Stimulated activated CD8-positive, alpha-beta memory T cell treated with anti-CD3 and anti-CD28 coated beads, Interleukin-2, amount 100 ng/mL, for 1 hour (primary cell): ENCODE data around the gene CACNA2D3.
"Not testable (repeated sequence)": the region's sequence is repeated elsewhere in the genome, so short reads cannot be mapped to it uniquely, and the experiment has no call there.

ENCODE experiments used
- DNase-seq, 2 donors: peaks; one replicate each; pipeline ENCODE4 v3.0.0-alpha.2; 2020; ENCODE audit warnings: low read depth in 2 of 2

CACNA2D3 gene

DNA sequence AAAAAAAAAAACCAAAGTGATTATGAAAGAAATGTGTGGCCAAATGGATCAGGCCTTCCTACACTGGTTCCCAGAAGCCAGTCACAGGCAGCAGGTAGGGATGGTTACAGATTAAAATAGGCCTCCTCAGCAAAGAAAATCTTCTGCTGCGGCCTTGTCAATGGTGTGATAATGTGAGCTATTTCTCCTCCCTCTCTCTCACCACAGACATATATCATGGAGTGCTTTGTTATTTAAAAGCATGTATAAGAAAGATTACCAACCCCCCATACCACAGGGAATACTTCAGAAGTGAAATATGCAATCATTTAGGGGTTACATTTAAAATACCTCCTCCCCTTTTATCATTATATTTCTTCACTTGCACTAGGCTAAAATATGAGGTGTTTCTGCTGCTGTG is 837.7 kb downstream of the CACNA2D3 start:
- DNase-seq: no peak

DNA sequence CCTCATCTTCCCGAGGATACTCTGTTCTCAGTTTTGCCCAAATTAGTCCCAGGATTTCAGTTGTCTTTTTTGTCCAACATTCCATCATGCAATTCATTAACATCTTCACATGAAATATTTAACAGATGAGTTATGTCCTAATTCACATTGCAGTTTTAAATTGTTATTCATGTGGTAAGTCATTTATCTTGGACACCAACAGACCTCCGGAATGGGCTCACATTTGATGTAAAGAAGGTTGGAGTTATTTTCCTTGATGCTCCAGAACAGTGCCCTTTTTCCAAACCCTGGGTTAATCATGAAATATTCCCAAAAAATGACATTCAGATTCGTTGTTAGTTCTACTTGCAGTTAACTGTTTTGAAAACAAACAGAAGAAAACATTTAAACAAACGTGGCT is 838.3 kb downstream of the CACNA2D3 start:
- no peak for DNase-seq

DNA sequence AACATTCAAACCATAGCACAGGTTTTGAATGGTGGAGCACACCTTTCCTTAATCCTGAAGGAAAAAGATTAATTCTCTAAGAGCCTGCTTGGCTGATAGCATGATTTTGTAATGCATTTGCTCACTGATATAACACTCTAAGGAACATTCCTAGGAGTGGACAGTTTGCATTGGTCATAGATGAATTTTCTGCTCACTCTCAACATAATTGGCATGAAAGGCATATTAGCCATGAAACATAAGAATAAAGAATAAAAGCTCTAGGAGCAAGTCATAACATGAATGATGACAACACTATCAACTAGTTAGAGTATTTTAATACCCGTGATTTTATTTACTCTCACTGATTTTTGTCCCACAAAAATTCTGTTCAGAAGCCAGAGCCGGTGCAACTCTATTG is 839.8 kb downstream of the CACNA2D3 start:
- DNase-seq: no peak

DNA sequence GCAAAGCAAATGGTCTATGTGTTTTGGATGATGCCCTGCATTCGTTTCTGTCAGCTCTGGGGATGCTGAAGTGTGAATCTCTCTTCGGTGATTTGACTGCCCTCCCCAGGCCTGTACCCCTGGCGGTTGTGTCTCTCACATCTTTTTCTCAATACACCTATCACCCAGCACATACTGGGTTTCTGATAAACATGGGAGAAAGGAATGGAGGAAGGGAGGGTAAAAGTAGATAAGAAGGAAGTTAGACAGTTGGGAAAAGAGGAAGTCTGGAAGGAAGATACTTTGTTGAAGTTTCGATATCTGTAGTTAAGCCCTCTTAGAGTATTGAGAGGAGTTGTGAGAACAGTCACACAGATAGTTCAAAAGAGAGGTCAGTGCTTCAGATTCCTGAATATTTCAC is 841.3 kb downstream of the CACNA2D3 start:
- no peak for DNase-seq

DNA sequence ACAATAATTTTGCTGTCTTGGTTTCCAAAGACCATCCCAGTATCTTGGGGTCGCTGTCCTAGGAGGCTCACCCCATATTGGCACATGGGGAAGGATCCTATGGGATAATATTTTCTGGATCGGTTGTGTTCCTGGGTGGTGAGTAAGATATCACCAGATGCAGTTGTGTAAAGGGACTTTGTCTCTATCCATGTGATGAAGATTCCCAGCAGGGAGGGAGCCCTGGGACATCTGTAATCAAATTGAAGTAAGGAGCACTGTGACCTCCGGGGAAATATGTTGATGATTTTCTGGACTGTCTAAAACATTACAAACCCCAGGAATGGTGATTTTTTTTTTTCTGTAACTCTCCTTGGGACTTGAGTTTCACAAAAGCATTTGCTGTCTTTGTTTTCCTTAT is 841.7 kb downstream of the CACNA2D3 start:
- no peak for DNase-seq

DNA sequence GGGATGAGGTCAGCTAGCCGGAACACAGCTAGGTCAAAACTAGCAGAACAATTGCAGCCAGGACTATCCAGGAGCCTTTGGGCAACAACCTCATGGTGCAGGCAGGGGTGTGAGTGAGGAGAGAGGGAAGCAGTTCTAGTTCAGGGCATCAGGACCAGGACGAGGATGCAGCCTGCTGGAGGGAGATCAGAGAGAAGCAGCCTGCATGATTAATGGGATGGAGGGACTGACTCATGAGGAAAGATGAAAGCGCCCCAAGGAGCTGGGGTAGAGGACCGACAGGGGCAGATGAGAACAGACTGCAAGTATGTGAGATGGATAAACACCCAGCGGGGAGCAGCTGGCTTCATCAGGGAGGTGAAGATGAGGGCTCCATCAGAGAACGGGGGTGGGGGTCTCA is 843.4 kb downstream of the CACNA2D3 start:
- DNase-seq: no peak

DNA sequence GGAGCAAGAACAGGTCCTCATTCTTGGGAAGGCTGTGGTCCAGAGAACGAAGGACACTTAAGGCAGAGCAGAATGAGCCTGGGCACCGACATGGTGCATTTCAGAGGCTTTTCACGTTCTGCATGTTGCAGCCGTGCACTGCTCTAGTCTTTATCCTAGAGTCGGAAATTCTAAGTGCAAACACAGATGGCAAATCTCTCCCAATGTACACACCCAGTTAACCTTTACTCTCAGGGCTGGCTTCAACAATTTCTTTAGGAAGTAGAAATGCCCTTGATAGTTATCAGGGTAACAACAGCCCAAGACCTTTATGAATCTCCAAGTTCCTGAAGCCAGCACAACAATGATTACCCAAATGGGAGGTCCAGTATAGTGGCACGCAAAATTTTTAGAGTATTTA is 844.6 kb downstream of the CACNA2D3 start:
- DNase-seq: no peak

DNA sequence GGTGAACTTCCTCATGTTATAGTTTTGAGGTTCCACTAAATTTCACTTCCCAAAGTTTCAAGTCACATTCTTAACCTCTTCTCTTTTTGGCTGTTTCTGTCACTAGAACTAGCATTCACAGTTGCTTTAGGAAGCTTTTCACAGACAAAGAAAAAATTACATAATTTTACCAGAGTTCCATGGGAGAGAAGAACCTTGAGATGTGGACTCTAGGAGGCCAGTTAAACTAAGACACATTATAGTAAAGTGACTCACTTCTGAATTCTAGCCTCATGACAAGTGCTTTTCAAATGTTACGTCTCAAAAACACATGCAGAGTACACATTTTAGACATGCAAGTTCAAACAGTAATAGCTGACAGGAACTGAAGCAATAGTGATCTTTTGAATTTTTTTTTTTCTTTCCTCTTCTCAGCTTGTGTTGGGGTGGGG is 845.4 kb downstream of the CACNA2D3 start:
- DNase-seq: no peak

DNA sequence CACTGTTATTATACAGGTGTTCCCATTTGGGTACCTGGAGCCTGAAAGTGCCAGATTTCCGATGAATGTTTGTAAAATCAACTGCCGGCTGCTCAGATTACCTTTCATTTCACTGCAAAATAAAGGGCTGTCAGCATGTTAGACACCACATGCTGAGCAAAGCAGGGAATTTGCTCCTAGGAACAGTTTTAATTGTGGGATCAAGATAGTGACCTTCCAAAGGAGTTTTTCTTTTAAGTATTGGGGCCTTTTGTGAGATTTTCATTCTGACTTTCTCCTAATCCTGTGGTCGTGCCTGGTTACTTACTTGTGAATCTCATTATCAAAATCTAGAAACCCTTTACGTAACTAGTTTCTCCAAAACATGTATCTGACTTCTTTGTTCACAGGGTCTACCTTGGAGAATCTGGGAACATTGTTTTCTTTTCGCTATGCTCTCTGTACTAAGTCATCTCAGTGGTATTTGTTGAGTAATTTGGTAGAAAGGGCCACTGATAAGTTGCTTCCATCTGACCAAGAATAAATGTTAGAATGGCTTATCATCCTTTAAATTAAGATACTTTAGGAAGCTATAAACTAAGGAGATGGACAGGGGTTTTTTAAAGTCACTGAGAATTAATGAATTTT is 846.3 kb downstream of the CACNA2D3 start:
- DNase-seq: no peak

DNA sequence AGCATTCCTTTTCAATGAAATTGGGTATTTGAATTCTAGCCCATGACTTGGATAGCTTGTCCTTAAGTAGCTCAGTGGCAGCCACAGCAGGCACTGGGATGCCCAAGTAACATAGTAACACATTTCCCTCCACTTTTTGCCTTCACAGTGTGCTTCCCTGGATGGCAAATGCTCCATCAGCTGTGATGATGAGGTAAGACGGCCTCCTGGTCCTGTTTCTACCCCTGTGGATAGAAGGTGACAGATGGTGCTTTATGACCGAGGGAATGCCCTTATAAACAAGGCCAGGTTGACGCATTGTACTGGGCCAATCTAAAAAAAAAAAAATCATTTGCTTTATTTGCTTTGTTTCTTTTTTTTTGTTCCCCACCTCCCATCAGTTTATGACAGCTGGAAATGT is 847.3 kb downstream of the CACNA2D3 start:
- DNase-seq: no peak

DNA sequence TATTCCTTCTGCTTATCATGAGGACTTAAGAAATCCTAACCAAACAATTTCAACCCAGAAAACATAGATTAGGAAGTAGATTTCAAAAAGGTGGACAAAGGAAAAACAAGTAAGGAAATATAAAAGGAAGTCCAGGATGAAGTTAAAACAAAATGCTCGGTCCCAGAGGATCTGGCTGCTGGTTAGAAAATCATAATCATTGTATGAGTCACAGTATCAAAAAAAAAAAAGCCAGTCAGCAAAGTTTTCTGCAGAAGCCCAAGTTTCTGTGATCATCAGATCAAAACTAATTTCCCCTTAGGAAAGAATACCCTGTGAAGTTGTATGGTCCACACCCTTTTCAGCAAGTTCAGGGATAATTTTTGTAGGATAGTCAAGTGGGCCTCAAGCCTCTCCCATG is 848.5 kb downstream of the CACNA2D3 start:
- DNase-seq: no peak

DNA sequence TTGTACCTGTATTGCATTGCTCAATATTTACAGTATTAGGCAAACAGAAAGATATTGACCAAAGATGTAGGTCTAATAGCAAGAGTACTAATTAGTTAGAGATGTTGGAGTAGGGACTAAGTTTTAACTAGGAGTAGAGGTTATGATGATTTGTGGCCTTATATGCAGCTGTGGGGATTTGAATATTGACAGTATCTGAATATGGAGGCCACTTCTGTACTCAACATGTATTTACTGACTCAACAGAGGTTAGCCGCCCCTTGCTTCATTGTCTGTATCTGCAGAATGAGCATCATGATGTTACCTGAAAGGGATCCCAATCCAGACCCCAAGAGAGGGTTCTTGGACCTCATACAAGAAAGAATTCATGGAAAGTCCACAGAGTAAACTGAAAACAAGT is 855.1 kb downstream of the CACNA2D3 start:
- DNase-seq: no peak

DNA sequence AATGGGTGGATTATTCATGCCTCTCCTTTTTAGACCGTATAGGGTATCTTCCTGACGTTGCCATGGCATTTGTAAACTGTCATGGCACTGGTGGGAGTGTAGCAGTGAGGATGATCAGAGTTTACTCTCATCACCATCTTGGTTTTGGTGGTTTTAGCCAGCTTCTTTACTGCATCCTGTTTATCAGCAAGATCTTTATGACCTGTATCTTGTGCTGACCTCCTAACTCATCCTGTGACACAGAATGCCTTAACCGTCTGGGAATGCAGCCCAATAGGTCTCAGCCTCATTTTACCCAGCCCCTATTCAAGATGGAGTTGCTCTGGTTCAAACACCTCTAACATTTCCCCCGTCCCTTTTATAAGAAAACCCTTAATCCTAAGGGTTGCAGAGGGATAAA is 855.6 kb downstream of the CACNA2D3 start:
- not testable (repeated sequence) for DNase-seq

DNA sequence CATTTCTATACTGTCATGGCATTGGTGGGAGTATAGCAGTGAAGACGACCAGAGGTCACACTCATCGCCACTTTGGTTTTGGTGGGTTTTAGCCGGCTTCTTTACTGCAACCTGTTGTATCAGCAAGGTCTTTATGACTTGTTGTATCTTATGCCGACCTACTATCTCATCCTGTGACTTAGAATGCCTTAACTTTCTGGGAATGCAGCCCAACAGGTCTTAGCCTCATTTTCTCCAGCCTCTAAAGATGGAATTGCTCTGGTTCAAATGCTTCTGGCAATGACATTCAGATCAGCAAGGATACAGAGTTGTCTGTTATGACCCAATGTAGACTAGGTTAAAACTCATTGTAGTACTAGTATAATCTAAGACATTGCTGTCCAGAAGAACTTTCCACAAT is 860.5 kb downstream of the CACNA2D3 start:
- no peak for DNase-seq

DNA sequence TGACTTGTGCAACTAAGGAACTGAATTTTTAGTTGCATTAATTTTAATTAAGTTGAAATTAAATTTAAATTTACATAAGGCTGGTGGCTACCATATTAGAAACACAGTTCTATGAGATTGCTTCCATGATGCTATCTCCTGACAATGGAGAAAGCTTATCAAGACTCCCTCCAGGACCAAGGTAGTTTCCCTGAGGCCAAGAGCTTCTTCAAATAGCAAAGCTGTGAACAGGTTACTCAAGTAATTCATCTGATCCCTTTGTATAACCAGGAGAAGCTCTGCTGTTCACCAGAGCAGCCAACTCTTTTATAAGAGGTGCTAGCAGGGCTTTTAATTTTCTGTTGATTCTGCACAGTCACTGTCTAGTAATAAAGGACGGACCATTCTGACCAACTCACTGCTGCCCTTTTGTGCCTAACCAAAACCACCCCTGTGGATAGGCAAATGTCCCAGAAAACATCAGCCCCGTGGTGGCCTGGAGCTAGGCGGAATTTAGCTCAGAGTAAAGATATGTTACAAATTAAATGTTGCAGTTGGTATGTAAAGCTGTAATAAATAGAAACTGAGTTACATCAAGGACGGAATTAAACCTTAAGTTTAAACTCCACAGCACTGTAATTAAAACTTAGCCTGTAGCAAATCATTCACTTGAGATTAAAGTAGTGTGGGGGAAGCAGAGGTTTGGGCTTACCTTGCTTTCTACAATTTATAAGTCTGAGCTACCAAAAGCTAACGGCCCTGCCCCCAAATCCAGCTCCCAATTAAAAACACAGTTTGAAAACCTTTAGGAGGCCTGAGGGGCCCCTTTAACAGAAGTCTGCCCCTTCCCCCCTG is 861.1 kb downstream of the CACNA2D3 start:
- DNase-seq: no peak

DNA sequence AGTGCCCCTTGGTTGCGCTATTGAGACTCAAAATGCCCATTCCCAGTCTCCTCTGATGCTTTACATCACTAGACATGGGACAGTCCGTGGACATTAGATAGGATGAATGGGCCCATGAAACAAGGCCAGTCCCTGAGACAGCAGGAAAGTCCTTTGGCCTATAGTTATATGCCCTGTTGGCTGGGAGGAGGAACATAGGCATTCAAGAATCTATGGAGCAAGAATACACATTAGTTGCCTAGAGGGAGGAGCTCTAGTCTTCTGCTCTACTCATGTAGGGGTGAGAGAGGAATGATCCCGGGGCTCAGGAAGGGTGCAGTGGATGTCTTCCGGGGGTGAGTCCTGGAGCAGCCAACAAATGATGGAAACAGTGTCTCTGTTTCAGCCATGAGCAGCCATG is 863.5 kb downstream of the CACNA2D3 start:
- DNase-seq: no peak

DNA sequence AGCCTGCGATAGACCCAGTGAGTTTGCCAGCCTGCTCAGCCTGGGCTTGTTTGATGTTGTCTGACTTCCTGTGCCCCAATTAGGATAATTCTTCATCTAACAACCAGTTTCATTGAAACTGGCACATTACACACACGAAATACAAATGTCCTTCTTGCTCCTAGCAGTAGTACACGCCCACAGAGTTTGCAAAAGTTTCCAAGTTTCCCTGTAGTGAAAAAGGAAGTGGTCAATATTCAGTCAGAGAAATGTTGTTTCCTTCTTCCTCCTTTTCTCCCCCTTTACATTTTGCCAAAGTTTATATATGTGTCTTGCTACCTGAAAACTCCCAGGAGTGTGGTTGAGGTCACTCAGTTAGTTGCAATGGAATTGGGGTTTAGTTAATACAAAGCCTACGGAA is 863.9 kb downstream of the CACNA2D3 start:
- DNase-seq: no peak

DNA sequence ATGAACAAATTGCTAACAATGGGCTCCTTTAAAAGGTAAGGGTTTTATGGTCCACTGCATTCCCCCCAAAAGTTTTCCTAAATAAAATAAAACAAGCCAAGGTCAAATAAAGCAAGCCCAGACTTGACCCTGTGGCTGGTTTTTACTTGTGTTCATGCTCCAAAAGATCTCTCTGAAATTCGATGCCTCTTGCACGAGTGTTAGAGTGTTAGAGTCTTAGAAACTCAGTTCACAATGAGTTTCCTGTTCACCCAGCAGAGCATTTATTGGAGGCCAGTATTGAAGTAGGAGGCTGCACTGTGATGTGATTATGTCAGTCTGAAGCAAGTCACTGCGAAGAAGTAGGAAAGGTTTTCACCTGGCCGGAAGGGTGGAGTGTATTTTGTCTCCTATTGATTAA is 865.4 kb downstream of the CACNA2D3 start:
- DNase-seq: no peak

DNA sequence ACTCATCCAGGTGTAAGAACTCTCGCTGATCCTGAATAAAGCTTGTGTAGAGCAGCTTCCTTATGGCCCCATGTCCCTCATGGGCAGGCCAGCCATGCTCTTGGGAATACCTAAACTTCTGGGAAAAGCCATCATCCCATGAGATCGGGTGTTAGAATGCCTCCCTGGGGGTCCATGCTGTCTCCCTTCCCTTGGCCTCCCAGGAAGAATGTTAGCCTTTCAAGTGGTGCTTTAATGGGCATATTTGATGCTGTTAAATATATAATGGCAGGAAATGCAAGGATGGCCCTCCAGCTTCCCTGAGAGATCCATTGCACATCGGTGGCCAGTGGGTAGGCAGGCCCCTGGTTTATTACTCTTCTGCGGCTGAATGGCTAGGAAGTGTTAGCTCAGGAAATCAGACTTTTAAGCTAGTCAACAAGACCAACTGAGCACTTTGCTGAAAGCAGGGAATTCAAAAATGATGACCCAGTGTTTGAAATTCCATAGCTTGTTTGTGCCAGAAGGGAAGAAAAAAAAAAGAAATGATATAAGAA is 866.0 kb downstream of the CACNA2D3 start:
- no peak for DNase-seq

DNA sequence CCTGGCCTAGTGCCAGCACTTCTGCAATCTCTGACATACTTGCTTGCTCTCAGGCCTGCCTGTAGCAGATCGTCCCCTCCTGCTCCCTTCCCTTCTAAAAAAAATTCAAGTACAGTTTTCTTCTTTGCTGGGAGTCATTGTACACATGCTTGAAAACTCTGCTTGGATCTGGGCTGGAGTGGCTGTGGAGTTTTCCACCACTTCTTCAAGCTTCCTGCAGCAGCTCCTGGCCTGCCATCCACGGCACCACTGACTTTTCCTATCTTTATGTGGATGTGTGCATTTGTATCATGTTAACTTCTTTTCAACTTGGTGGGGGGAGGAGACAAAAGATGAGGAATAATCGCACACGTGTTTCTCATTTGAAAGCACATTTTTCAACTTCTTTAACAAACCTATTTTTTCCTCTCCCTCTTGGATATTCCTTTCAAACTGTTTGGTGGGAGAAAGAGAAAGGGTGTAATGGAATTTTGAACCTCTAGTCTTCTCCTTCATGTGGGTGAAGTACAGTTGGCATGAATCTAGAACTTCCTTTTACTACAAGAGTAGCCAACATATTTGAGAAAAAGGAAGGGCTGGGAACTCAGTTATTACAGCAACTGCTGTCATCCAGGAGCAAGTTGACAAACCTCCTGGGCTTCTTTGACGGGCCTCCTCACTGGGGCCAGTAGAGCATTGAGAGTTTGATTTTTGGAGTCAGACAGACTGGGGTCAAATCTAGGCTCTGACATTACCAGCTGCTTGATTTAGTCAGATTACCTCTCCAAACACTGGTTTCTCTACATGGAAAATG is 866.7 kb downstream of the CACNA2D3 start:
- DNase-seq: no peak

DNA sequence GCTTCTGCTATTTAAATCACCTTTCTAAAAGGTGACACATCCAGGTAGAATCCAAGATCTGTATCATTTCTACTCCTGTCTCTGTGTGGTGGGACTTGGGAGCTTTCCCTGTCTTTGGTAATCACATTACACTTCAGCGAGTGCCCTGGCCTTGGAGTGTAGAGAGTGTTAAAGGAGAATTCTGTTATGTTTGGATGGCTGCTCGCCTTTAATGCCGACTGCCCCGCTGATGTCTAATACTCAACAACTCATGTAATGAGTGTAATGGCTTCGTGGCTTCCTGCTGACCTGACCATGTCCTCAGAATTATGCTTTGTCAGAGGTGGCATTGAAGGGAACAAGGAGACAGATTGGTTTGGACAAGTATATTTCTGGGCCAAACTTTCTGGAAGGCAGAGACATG is 871.8 kb downstream of the CACNA2D3 start:
- no peak for DNase-seq

DNA sequence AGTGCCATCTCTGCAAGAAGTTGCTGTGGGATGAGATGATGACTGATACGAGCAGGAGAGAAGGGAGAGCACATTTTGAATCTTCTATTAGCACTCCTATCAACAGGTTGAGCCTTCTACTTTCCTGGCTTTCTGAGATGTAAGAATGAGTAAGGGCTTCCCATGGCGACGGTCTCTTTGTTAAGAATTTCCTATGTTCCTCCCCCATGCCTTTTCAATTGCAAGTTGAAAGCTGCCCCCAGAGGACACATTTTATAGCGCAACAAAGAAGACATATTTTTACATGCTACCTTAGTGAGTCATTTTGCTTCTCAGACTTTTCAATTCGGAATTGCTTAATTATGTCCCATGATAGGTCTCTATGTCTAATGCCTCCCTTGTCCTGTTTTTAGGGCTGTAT is 876.8 kb downstream of the CACNA2D3 start:
- no peak for DNase-seq

DNA sequence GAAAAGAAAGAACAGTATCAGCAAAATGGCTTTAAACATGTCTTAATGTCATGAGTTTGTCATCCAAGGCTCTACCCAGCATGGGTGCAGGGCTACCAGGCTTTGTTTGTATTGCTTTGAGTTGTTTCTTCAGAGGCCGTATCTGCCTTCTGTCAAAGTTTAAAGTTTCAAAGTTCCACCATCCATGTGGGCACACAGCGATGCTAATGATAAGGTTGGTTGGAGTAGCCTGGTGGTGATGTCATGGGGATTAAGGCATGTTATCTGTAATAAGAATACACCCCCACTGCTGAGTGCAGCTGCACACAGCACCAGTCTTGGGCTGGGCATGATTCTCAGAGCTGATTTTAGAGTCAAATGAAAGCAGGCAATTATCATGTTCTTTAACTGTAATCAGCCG is 877.5 kb downstream of the CACNA2D3 start:
- no peak for DNase-seq
